ENCODE results near the gene ELAC2. TPM values are rescaled to one million over a fixed set of nuclear protein-coding genes. Genes with fewer than 3 reads are reported as not detected.
"Not testable (repeated sequence)": the region's sequence is repeated elsewhere in the genome, so short reads cannot be mapped to it uniquely, and the experiment has no call there.

ELAC2 gene
- total RNA-seq, 1 experiment from 2014 or later, result 218 TPM

DNA sequence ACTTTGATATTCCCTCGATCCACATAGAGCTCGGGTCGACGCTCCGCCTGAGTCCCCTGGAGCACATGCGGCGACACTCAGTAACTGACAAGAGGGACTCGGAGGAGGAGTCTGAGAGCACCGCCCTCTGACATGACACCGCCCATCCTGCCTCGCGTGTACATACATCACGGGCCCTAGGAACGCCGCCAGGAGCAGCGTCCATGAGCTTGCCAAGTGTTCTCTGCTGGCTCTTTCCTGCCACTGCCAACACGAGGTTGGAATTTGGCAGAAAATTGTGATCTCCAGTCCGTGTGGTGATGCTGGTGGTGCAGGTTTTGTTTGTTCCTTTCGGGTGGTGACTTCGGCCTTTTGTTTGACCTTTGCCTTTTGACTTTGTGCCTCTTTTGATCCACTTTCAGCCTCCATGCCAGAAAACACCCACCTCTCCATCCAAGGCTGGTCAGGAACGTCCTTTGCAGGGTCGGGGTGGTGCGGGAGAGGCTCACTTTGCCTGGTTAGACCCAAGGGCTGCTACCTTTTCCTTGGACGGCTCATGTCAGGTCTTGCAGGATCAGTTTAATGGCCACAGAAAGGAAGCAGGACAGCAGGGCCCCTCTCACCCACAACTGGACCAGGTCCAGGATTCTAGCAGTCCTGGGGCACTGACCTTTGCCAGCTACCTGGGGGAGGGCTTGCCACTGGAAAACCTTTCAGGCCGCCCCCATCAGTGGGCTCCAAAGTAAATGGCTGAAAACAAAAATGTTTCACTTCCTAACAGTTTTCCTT lies 27.6 kb downstream of the ELAC2 start:
- DNase-seq (ENCODE audit: low read depth), result no peak

DNA sequence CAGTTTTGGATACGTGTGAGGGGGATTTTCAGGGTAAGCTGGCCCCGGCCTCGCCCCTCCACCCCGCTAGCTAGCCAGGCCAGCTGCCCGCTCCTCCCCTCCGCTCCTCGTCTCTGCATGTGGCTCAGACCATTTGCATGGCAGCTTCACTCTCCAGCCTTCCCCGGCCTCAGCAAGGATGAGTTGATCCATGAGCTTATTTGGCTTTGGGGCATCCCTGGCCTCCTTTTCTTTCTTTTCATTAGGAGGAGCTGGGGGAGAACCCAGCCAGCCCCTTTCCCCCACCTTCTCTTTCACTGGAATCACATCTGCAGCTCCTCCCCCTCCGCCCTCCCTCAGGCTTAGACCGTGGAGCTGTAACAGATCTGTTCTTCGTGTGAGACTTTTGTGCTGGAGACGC lies 30.7 kb downstream of the ELAC2 start:
- no peak for DNase-seq (ENCODE audit: low read depth)

GRCh38 chr17:12985431-12986293 lies 32.2 kb downstream of the ELAC2 start:
- DNase-seq (ENCODE audit: low read depth), result no peak

GRCh38 chr17:12983991-12984884 lies 33.6 kb downstream of the ELAC2 start:
- peak; percentile 25 for DNase-seq (ENCODE audit: low read depth)

DNA sequence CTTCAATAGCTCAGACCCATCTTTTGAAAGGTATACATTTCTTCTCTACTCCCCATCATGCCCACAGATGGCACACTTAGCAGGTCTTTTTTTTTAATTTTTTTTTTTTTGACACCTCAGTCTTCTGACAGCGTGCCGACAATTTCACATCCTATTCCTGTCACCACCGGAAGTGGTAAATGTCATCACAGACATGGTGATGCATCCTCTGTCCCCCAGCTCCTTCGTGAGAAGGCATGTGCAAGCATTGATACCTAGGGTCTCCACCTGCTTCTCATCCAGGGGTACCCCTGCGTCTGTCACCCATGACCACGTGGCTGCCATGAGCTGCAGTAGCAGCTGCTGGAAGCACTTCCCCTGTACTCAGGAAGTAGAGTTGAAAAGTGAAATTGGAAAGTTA lies 35.6 kb downstream of the ELAC2 start:
- DNase-seq (ENCODE audit: low read depth), result no peak

DNA sequence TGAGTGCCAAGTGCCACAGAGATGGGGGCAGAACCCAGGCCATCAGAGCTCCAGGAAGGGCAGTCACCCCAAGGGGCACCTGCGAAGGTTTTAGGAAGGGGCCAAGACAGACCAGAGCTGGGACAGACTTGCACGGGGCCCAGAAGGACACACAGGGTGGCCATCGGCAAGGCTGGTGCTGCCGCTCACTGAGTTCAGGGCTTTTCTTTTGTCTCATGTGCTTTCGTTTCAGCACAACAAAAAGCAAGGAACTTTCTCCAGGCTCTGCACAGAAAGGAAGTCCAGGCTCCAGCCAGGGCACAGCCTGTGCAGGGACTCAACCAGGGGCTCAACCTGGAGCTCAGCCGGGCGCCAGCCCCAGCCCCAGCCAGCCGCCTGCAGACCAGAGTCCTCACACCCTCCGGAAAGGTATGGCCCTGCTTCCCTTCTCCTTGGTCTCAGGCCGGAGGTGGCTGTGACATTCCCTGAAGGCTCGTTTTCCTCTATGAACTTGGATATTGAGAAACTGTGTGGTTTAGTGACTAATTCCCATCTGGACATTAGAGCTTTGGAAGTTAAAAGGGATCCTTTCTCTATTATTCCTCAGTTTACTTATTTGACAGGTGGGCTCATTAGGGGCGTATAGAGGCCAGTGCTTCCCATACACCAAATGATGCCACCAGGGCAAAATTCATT lies 37.9 kb downstream of the ELAC2 start:
- DNase-seq (ENCODE audit: low read depth), result no peak

DNA sequence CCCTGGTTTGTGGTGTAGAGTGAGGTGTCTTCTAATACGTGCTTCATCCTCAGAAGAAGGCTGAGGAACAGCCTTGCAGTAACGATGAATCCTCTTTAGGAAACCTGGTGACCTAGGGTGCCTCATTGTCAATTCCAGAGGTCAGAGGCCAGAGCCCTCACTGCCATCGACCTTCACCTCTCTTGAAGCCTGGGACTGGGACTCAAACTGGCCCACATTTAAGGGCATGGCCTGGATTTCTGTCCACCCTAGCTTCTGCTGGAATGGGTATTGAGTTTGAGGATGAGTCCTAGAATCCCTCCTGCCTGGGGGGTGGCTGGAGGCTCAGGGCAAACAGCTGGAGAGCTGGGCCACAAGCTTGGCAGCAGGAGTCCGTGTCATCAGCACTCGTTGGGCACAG lies 38.6 kb downstream of the ELAC2 start:
- no peak for DNase-seq (ENCODE audit: low read depth)

DNA sequence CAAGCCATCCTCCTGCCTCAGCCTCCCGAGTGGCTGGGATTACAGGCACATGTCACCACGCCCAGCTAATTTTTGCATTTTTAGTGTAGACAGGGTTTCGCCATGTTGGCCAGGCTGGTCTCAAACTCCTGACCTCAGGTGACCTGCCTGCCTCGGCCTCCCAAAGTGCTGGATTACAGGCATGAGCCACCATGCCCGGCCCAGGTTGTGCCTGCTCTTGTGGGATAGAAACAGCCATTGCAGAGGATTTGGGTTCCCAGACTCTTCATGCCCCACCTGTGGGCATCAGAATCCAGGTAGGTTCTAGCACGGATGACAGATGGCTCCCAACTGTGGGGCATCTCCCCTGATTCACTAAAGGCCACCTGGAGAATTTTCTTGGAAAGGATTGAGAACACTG lies 39.0 kb downstream of the ELAC2 start:
- not testable (repeated sequence) for DNase-seq (ENCODE audit: low read depth)

DNA sequence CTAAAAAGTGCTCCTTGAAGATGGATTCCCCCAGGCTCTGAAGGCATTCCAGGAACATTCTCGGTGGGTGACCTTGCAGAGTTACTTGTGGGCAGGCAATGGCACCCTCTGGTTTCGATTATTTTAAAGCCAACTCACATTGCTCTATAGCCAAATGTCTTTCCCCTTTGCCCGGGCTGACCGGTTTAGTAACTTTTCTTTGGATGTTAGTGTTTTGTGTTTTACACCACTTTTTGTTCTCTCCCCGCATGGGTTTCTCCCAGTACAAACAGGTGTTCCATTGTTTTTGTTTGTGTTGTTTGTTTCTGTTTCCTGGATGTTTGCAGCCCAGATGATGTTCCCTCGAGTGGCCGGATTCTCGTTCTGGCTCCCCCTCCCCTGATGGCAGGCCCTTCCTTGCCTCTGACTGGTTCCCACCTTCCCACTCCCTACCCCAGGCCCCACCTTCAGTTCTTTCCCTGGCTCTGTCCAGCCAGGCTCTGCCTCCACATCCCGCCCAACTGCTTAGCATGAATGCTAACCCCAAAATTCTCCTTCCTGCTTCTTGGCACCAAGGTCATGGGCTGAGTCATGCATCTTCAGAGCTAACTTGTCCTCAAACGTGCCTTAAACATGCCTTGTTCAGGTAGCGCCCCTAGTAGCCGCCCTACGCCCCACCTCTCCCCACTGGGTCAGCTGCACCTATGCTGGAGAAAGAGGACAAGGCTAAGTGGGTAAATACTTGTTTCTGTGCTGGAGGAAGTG lies 40.6 kb downstream of the ELAC2 start:
- peak; percentile 45 for DNase-seq (ENCODE audit: low read depth)

DNA sequence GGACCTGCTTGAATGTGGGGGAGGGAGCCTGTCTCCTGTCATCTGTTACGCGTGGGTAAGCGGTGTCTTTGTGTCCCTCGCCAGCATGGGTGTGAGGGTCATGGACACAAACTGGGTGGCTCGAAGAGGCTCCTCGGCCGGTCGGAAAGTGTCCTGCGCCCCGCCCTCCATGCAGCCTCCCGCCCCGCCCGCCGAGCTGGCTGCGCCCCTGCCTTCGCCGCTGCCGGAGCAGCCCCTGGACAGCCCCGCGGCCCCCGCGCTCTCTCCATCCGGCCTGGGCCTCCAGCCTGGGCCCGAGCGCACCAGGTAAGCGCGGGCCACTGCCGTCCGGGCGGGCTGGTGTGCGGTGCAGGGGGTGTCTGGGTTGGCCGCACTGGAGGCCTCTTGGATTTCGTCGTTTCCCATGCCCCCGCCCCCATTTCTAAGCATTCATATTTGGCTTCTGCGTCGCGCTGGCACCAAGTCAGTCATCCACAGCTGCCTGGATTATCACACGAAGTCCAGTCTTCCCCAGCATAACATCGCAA lies 43.8 kb downstream of the ELAC2 start:
- no peak for DNase-seq (ENCODE audit: low read depth)

DNA sequence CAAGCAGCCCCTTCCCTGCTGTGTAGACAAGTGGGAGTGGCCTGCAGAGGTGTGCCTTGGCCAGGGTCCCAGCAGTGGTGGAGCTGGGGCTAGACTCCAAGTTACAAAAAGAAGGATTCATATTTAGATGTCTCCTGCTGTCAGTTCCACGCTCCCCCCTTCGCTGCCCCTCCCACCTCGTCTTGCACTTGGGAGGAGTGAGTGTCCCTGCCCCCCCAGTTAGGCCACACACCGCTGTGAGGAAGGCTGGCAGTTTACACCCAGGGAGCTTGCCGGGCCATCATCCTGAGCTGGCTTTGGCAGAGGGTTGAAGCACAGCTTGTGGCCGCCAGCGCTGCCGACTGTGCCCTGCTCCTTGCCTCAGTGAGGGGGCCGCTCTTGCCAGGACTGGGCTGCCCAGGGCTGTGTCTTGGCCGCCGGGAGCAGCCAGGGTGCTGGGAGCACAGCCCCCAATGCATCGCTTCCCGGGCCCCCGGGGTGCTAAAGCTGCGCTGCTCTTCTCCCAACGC lies 44.3 kb downstream of the ELAC2 start:
- DNase-seq (ENCODE audit: low read depth), result no peak

GRCh38 chr17:12967962-12968361 lies 49.9 kb downstream of the ELAC2 start:
- no peak for DNase-seq (ENCODE audit: low read depth)

DNA sequence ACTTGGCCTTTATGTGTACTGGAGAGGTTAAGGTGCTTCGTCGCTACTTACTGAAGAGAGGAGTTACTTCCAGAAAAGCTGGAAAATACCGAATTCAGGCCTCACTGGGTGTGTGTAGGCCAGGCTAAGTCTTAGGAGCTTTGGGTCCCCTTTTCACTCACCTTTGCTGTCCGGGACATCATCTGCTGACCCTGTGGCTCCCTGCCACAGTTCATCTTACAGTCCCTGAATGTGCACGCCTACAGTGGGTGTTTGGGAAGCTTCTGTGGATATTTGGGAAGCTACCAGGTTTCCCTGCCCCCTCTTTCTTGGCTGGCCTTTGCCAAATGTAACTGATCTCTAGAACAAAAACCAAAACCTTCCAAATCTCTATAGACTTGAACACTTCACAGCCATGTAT lies 51.4 kb downstream of the ELAC2 start:
- no peak for DNase-seq (ENCODE audit: low read depth)

DNA sequence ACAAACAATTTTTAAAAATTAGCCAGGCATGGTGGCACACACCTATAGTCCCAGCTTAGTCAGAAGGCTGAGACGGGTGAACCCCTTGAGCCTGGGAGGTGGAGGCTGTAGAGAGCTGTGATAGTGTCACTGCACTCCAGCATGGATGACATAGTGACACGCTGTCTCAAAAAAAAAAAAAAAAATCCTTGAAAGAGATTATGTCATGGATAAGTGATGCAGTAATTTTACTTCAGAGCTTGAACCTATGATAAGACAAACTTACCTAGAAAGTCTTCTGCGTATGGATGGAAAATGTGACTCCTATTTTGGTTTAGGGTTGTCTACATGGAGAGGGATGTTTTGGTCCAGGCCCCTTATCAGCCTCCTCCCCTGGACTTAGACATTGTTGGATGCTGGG lies 51.8 kb downstream of the ELAC2 start:
- no peak for DNase-seq (ENCODE audit: low read depth)

DNA sequence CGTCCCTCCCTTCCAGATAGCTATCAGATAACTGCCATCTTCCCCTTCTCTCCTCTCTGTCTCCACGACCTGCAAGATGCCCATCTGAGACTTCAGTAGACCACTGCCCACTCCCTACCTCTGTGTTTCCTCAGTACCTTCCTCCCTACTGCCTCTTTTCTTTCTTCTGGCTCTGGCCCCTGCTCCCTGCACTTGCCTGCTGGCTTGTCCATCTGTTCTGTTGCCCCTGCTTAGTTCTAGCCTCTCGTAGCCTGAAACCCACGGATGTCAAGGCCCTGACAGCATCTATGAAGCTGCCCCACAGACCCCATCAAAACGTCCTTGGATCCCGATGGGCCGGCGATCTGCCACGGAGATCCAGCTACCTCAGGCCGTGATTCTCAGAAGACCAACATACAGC lies 53.0 kb downstream of the ELAC2 start:
- no peak for DNase-seq (ENCODE audit: low read depth)

- DNase-seq (ENCODE audit: low read depth), result no peak
These were observed 53.7 kb downstream of the ELAC2 start for GRCh38 chr17:12964162-12964561.

DNA sequence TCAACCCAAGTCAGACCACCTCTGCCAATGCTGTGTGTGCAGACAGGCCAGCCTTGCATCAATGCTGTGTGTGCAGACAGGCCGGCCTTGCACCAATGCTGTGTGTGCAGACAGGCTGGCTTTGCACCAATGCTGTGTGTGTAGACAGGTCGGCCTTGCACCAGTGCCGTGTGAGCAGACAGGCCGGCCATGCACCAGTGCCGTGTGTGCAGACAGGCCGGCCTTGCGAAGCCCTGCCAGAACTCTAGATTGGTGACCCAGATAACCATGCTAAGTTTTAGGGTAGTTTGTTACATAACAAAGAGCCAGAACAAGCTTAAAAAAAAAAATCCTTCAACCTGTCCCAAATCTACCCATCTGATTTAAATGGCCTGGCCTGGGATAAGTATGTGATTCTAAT lies 54.3 kb downstream of the ELAC2 start:
- no peak for DNase-seq (ENCODE audit: low read depth)

GRCh38 chr17:12961655-12962054 lies 56.2 kb downstream of the ELAC2 start:
- no peak for DNase-seq (ENCODE audit: low read depth)

GRCh38 chr17:12959441-12959840 lies 58.4 kb downstream of the ELAC2 start:
- peak; percentile 34 for DNase-seq (ENCODE audit: low read depth)

GRCh38 chr17:12958786-12959185 lies 59.0 kb downstream of the ELAC2 start:
- DNase-seq (ENCODE audit: low read depth), result peak; percentile 40
